AG04450 (cell line): Measurements from ENCODE around the gene ITCH. TPM values are rescaled to one million over a fixed set of nuclear protein-coding genes. Genes with fewer than 3 reads are reported as not detected.
"Not testable (repeated sequence)": the region's sequence is repeated elsewhere in the genome, so short reads cannot be mapped to it uniquely, and the experiment has no call there.

Experiments used
- CTCF ChIA-PET: fragments of 300-600, 350-600 bp; formaldehyde crosslinking; extraction: SDS; loops from one replicate; lab custom pipeline; 2022; ENCODE audit warnings: antibody characterized with exemption, inconsistent platforms; lab: Charles Lee
- POLR2A ChIA-PET: fragments of 350-600 bp; formaldehyde crosslinking; extraction: SDS; loops from one replicate; lab custom pipeline; 2021; ENCODE audit warnings: antibody characterized with exemption, inconsistent platforms; lab: Yijun Ruan, JAX
- DNase-seq: peaks from one replicate; pipeline ENCODE4 v3.0.0-alpha.2; 2011; ENCODE audit warnings: low read depth, low spot score
- H3K27ac ChIP-seq: one replicate; pipeline ENCODE4 v1.5.1; 2012; ENCODE audit warnings: low read depth, low read length, control low read depth
- H3K27me3 ChIP-seq: one replicate; pipeline ENCODE4 v1.6.0; 2012; ENCODE audit warnings: low read length; ENCODE audit not compliant: control insufficient read depth, insufficient read depth
- H3K4me3 ChIP-seq: 2 replicates; pipeline ENCODE4 v1.5.1; 2011; ENCODE audit warnings: mild to moderate bottlenecking, low read depth, low read length, control low read depth
- H3K9me3 ChIP-seq: 2 replicates; pipeline ENCODE4 v1.5.1; 2012; ENCODE audit warnings: low read length; ENCODE audit not compliant: control insufficient read depth, insufficient read depth
- polyA plus RNA-seq: library from polyadenylated mRNA; depleted of rRNA; stranded (reverse); fragments of >200 nt; gene quantifications from 2 replicates; pipeline ENCODE4 v1.2.3, GENCODE V29; 2011
- TF ChIP-seq, protein P1 (sequence below): IDR thresholded peaks from 2 replicates; pipeline ENCODE4 v1.5.1; 2011; ENCODE audit warnings: low read depth, low read length, control low read depth, inconsistent platforms

The ITCH gene
- polyA plus RNA-seq, 1 experiment = 23.2 TPM

DNA sequence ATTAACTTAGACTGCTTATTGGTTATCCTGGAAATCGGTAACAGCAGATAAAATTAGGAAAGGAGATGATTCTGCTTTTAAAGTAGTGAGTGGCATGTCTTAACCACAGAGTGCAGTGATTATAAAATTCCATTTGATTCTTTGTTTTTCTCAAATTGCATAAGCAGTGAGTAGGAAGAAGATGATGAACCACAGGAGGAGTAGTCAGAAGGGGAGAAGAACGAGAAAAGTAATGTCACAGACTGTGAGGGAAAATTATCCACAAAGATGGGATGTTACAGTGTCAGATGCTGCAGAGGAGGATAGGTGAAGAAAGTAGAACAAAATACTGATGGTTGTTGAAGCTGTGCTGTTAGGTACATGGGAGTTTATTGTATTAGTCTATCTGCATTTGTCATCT is 63.0 kb downstream of the ITCH start:
- ChIA-PET CTCF (no interaction called here), POLR2A (no interaction called here)
- no peaks in the 10 kb centered on the region for H3K9me3 ChIP-seq
- H3K4me3 ChIP-seq = no peak overlapping the region
- no peak overlapping the region for H3K27ac ChIP-seq
- DNase-seq = no peak
- TF ChIP-seq, protein P1, sequence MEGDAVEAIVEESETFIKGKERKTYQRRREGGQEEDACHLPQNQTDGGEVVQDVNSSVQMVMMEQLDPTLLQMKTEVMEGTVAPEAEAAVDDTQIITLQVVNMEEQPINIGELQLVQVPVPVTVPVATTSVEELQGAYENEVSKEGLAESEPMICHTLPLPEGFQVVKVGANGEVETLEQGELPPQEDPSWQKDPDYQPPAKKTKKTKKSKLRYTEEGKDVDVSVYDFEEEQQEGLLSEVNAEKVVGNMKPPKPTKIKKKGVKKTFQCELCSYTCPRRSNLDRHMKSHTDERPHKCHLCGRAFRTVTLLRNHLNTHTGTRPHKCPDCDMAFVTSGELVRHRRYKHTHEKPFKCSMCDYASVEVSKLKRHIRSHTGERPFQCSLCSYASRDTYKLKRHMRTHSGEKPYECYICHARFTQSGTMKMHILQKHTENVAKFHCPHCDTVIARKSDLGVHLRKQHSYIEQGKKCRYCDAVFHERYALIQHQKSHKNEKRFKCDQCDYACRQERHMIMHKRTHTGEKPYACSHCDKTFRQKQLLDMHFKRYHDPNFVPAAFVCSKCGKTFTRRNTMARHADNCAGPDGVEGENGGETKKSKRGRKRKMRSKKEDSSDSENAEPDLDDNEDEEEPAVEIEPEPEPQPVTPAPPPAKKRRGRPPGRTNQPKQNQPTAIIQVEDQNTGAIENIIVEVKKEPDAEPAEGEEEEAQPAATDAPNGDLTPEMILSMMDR = no peak
- H3K27me3 ChIP-seq = no peaks in the 10 kb centered on the region

DNA sequence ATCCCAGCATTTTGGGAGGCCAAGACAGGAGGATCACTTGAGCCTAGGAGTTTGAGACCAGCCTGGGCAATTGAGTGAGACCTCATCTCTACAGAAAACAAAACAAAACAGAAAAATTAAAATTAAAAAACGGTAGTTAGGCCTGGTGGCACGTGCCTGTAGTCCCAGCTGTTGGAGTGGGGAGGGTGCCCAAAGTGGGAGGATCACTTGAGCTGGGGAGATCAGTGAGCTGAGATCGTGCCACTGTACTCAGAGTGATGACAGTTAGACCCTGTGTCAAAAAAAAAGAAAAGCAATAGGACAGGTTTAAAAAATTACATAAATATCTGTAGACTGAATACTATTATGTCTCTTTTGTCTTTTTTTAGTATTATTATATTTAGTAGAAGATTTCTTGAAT is 64.3 kb downstream of the ITCH start:
- TF ChIP-seq, protein P1 = no peak
- no peaks in the 10 kb centered on the region for H3K27me3 ChIP-seq
- POLR2A ChIA-PET = interaction anchor here (0.8 kb wide), 1 partner anchor 64 kb away, joined by 3 read pairs; the partner anchor contains the start of gene ITCH
- H3K27ac ChIP-seq = no peak overlapping the region
- no peak for DNase-seq
- CTCF ChIA-PET = interaction anchor here (2.8 kb wide), 1 partner anchor 114 kb away, joined by 15 read pairs; no protein-coding TSS in a partner anchor
- no peak overlapping the region for H3K4me3 ChIP-seq
- H3K9me3 ChIP-seq = no peaks in the 10 kb centered on the region

DNA sequence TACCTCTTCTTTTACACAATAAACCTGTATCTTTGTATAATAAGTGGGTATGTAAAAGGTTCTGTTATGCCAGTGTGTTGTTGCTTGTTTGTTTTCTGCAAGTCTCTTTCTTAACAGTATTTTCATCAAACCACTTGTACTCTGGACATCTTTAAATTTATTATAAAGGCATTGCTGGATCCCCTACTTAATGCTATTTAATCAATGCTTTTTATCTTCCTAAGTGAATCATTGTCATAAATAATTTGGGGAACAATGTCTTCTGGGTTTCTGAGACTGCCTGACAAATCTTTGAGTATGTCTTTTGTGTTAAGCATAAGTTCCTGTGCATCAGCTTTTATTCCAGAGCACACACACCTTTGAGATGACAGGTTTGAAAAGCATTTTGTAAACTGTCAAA is 64.7 kb downstream of the ITCH start:
- H3K27me3 ChIP-seq = no peaks in the 10 kb centered on the region
- ChIA-PET CTCF (interaction anchor here (2.8 kb wide), 1 partner anchor 115 kb away, joined by 15 read pairs; no protein-coding TSS in a partner anchor), POLR2A (no interaction called here)
- H3K9me3 ChIP-seq = no peaks in the 10 kb centered on the region
- H3K27ac ChIP-seq = no peak overlapping the region
- H3K4me3 ChIP-seq = no peak overlapping the region
- no peak for DNase-seq
- TF ChIP-seq, protein P1 = no peak

DNA sequence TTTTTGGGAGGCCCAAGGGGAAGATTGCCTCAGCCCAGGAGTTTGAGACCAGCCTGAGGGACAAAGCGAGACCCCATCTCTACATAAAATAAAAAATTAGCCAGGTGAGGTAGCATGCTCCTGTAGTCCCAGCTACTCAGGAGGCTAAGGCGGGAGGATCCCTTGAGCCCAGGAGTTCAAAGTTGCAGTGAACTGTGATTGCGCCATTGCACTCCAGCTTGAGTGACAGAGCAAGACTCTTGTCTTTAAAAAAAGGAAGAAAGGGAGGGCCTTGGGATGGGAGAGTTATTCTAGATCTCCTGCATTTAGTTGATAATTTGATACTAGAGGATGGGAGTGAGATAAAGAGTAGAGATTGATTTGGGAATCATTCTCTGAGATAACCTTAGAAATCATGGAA is 68.1 kb downstream of the ITCH start:
- Histone ChIP-seq H3K9me3 (no peaks in the 10 kb centered on the region), H3K4me3 (no peak overlapping the region), H3K27me3 (no peaks in the 10 kb centered on the region), H3K27ac (no peak overlapping the region)
- DNase-seq = no peak
- ChIA-PET CTCF (interaction anchor here (1.9 kb wide), 1 partner anchor 119 kb away, joined by 7 read pairs; no protein-coding TSS in a partner anchor), POLR2A (no interaction called here)
- TF ChIP-seq, protein P1 = no peak

DNA sequence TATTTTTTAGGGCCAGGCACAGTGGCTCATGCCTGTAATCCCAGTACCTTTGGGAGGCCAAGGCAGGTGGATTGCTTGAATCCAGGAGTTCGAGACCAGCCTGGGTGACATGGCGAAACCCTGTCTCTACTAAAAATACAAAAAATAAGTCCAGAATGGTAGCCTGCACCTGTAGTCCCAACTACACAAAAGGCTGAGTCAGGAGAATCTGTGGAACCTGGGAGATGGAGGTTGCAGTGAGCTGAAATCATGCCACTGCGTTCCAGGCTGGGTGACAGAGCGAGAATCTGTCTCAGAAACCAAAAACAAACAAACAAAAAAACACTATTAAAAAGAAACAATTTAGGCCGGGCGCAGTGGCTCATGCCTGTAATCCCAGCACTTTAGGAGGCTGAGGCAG is 69.6 kb downstream of the ITCH start:
- H3K27me3 ChIP-seq, POLR2A ChIA-PET, H3K4me3 ChIP-seq, H3K9me3 ChIP-seq, DNase-seq, H3K27ac ChIP-seq: not testable (repeated sequence)
- CTCF ChIA-PET = interaction anchor here (1.9 kb wide), 1 partner anchor 120 kb away, joined by 7 read pairs; no protein-coding TSS in a partner anchor
